D721Med (cell line): ENCODE data around the gene SLC44A3.

Source experiments
- DNase-seq: peaks from one replicate; pipeline ENCODE4 v3.0.0; 2011; ENCODE audit warnings: low spot score; ENCODE audit not compliant: insufficient read length
- FAIRE-seq: peaks from 2 replicates; lab custom pipeline; 2011; peaks lifted over from hg19 to GRCh38; lab: Jason Lieb, UNC
- TF ChIP-seq, protein P1 (sequence below): IDR thresholded peaks from 2 replicates; pipeline ENCODE4 v1.5.1; 2012; ENCODE audit warnings: mild to moderate bottlenecking, control low read depth; ENCODE audit not compliant: insufficient read depth; ENCODE audit errors: missing control alignments

The SLC44A3 gene

DNA sequence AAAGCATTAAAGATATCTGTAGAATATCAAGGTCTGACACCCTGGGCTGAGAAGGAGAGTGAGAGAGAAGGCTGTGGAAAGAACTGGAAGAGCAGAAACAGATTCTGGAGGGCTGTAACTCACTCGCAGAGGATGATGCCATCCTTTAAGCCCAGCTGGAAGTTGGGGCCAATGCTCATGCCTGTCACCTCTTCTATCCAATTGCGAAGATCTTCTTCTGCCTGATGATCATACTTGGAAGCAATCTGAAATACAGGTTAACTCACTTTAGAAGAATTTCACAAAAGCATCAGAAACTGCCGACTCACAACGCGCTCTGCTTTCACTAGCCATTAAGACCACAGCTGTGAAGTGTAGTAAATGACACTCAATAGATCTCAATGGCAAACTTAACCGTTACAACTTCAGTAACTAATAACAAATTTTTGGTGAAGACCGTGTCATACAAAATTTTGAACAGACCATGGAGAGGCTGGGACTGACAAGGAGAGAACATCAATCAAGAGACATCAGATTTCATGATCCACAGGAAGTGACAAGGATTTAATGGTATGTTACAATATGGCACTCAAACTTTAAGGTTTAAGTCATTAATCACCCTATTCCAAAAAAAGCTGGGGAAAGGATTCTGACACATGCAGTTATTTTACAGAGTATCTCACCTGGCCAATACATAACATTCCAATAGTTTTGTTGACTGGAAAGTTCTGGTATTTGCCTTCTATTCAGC lies 83.3 kb downstream of the SLC44A3 start:
- no peak for FAIRE-seq
- no peak for DNase-seq
- TF ChIP-seq, protein P1, sequence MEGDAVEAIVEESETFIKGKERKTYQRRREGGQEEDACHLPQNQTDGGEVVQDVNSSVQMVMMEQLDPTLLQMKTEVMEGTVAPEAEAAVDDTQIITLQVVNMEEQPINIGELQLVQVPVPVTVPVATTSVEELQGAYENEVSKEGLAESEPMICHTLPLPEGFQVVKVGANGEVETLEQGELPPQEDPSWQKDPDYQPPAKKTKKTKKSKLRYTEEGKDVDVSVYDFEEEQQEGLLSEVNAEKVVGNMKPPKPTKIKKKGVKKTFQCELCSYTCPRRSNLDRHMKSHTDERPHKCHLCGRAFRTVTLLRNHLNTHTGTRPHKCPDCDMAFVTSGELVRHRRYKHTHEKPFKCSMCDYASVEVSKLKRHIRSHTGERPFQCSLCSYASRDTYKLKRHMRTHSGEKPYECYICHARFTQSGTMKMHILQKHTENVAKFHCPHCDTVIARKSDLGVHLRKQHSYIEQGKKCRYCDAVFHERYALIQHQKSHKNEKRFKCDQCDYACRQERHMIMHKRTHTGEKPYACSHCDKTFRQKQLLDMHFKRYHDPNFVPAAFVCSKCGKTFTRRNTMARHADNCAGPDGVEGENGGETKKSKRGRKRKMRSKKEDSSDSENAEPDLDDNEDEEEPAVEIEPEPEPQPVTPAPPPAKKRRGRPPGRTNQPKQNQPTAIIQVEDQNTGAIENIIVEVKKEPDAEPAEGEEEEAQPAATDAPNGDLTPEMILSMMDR = no peak

DNA sequence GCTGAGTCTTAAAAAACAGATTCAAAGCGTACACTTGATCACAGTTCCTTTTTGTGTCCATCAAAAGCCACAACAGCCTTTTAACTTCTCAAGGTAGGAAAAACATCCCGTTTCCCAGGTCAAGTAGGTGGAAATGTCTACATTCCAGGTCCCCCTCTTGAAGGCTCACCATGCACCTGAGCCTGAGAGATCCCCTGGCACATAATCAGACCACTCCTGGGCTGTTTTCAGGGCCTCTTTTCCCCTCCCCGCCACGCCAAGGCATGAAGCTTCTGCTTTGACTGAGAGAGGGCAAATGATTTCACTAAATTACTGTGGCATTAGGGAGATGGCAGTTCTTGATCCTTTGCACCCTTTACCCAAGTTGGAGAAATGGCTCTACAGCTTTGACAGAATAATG lies 85.0 kb downstream of the SLC44A3 start:
- DNase-seq = no peak
- no peak for FAIRE-seq
- TF ChIP-seq, protein P1 = no peak

DNA sequence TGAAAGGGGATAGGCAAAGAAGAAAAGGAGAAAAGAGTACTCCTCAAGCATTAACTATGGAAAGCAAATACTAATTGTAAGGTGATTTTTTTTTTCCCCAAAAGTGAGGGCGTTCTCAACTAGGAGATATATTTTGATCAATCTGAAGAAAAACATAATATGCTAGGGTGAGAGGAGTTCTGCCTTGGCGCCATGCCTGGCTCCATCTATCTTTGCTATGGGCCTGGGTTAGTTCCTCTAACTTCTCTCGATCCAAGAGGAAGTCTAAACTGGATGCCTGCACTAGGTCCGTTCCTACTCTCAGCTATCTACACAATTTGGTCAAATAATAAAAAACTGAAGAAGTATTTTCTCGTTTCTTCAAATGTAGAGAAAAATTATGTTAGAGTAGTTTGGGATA lies 86.2 kb downstream of the SLC44A3 start:
- FAIRE-seq (no peak), DNase-seq (no peak)
- TF ChIP-seq, protein P1 = no peak

DNA sequence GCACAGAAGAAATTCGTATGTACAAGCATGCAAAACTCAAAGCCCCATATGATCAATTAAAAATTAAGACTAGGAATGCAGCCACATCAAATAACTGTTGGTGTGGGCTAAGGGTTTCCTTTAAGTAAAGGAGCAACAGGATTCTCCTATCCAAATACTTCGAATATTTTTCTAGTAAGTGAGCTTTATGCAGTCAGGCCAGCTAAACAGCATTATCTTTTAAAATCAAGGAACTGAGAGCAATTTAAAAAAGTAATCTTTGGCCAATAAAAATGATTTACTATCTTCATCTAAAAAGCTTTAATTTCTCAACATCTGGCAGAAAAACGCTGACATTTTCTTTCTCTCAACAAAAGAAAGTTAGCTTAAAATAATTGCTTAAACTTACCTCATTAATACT lies 87.0 kb downstream of the SLC44A3 start:
- DNase-seq (no peak), FAIRE-seq (no peak)
- TF ChIP-seq, protein P1 = no peak

DNA sequence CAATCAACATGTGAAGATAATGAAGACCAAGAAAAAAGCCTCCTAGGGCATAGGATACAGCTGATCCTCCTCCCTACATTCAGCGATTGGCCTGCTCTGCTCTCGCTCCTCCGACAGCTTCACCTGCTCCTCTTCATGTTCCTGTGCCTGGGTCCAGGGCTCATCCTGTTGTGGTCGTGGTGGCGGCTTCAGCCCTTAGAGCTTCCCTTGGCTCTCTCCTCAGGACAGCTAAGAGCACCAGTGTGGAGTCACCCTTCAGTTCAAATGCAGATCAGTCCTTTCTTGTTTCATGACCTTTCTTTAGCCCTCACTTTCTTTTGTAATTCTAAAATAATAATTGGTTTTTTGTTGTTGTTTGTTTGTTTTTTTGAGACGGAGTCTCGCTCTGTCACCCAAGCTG lies 88.0 kb downstream of the SLC44A3 start:
- TF ChIP-seq, protein P1 = no peak
- FAIRE-seq (no peak), DNase-seq (no peak)

DNA sequence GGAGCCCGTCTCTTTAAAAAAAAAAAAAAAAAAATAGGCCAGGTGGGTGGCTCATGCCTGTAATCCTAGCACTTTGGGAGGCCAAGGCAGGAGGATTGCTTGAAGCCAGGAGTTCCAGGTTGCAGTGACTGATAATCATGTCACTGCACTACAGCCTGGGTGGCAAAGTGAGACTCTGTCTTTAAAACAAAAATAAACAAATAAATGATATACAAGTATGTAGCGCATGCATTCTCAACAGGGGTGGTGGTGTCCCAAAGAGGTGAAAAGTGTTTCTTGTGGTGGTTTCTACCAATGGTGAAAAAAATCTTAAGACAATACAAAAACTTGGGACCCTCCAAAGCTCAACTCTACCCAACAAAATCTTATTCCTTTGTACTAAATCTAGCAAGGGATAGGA lies 88.8 kb downstream of the SLC44A3 start:
- FAIRE-seq = no peak
- TF ChIP-seq, protein P1 = no peak
- DNase-seq = no peak

DNA sequence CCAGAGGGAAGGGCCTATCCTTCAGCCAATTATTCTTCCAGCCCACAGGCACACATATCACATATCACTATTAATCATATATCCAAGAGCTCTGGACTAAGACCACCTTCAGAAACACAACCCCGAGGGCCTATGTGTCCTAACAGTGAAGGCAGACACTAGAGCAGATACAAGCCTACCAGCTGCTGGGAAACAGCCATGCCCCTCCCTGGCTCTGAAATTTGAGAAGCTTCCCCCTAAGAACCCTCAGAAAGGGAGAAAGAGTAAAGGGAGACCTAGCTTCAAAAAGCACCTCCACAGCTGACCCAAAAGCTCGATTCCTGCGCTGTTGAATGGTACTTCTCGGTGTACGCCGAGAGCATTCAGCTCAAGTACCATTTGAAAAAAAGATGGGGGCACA lies 89.3 kb downstream of the SLC44A3 start:
- TF ChIP-seq, protein P1 = no peak
- DNase-seq (no peak), FAIRE-seq (no peak)
